Measurements from ENCODE around the gene ILK. TPM values are rescaled to one million over a fixed set of nuclear protein-coding genes. Genes with fewer than 3 reads are reported as not detected.

Gene ILK
- 45.5 TPM for total RNA-seq

- peaks cover 62% of the 10 kb centered on the region for H3K4me1 ChIP-seq (ENCODE audit: insufficient read depth, low read length)
- peak within 1 kb of the TSS; percentile 87 for H3K4me3 ChIP-seq (ENCODE audit: low read length)
- H3K9me3 ChIP-seq (ENCODE audit: low read depth, low read length), result no peaks in the 10 kb centered on the region
- no peaks in the 10 kb centered on the region for H3K27me3 ChIP-seq (ENCODE audit: insufficient read depth, low read length)
Observed at GRCh38 chr11:6603287-6604080, at the start of gene ILK, which contains the start of gene RRP8. ILK (plus strand) TSS chr11:6603774; CDS start chr11:6604272, 498 bp downstream. RRP8 (minus strand) TSS chr11:6603616; CDS start chr11:6603502, 114 bp downstream.

- Histone ChIP-seq H3K4me1 (ENCODE audit: insufficient read depth, low read length) (no peaks in the 10 kb centered on the region), H3K4me3 (ENCODE audit: low read length) (no peak overlapping the region), H3K9me3 (ENCODE audit: low read depth, low read length) (no peaks in the 10 kb centered on the region), H3K27me3 (ENCODE audit: insufficient read depth, low read length) (no peaks in the 10 kb centered on the region)
Observed at GRCh38 chr11:6554828-6555706, 48.5 kb upstream of the ILK start.

DNA sequence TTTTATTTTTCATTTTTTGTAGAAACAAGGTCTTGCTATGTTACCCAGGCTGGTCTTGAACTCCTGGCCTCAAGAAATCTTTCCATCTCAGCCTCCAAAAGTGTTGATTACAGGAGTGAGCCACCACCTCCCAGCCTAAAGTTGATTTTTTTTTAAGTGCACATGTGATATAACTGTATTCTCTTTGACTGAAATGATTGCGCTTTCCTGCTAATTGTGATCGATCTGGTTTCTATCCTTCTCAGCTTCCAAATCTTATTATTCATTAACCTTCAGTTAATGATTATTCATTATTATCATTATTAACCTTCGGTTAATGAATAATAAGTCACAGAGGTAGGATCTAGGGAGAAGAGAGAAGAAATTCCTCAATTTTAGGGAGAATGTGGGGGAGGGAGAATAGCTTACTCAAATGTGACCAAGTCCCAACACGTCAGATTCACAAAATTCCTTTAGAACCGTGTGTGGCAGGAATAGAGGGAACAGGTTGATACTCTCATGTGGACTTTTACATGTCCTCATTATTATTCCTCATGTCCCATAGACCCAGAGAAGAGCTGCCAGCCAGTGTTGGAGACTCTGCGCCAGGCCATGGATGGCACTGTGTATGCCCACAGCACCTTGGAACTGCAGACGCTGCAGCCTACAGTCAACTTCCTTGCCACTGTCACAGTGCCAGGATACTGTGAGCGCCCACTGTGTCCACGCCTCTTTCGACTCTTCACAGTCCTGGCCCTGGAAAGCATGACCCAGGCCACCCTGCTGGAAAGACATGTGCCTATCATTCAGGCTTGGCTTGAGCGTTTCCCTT lies 47.2 kb upstream of the ILK start:
- Histone ChIP-seq H3K4me3 (ENCODE audit: low read length) (no peak overlapping the region), H3K9me3 (ENCODE audit: low read depth, low read length) (no peaks in the 10 kb centered on the region), H3K4me1 (ENCODE audit: insufficient read depth, low read length) (no peaks in the 10 kb centered on the region), H3K27me3 (ENCODE audit: insufficient read depth, low read length) (no peaks in the 10 kb centered on the region)

DNA sequence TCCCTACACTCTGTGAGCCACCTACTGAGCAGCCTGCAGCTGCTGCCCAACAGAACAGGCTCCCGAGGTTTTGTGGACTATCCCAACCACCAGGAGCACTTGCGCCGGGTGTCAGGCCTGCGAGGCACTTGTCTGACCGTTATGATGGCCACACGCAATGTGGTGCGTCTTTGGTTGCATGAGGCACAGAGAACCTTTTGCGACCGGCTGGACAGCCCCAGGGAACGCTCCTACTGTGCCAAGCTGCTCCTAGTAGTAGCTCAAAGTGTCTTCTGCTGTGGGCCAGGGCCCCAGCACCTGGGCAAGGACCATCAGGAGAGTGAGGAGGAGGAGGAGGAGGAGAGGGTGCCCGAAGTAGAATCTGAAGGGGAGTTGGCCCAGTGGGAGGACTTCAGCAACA lies 46.5 kb upstream of the ILK start:
- Histone ChIP-seq H3K4me1 (ENCODE audit: insufficient read depth, low read length) (no peaks in the 10 kb centered on the region), H3K9me3 (ENCODE audit: low read depth, low read length) (no peaks in the 10 kb centered on the region), H3K27me3 (ENCODE audit: insufficient read depth, low read length) (no peaks in the 10 kb centered on the region)

DNA sequence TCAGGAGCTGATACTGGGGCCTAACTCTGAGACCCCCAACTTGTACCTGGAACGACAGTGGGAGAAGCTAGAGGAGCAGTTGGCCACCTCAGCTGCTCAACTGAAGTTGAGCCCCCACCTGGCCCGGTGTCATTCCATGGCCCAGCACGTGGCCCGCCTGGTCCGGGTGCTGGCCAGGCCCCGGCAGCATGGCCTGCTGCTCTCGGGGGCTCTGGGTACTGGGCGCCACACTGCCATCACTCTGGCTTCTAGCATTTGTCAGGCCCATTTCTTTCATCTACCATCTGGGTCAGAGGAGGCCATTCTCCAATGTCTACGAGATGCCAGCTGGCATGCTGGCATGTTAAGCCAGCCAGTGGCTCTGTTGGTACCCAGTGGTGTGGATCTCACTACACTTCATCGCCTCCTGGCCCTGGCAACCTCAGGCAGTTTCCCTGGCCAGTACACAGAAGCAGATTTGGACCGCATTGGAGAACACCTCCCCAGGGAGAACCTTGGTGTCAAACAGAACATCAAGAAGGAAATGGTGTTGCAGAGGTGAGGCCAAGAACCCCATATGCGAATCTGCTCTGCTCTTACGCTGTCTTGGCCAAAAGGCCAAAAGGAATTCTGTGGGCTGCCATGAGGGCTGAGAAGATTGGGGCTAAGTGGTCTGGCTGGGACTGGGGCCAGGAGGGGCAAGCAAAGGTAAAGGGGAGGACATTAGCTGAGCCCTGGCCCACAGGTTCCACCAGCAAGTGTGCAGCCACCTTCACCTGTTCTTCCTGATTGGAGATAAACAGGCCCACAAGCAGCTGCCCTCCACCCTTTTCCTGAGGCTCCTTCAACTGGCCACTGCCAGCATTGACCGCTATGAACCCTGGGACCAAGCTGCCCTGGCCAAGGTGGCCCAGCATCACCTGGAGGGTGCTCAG lies 45.6 kb upstream of the ILK start:
- H3K27me3 ChIP-seq (ENCODE audit: insufficient read depth, low read length), result no peaks in the 10 kb centered on the region
- no peaks in the 10 kb centered on the region for H3K4me1 ChIP-seq (ENCODE audit: insufficient read depth, low read length)
- no peak overlapping the region for H3K4me3 ChIP-seq (ENCODE audit: low read length)
- H3K9me3 ChIP-seq (ENCODE audit: low read depth, low read length), result no peaks in the 10 kb centered on the region

More for the DNA sequence above, 46.5 kb upstream of the ILK start:
- no peak overlapping the region for H3K4me3 ChIP-seq (ENCODE audit: low read length)

DNA sequence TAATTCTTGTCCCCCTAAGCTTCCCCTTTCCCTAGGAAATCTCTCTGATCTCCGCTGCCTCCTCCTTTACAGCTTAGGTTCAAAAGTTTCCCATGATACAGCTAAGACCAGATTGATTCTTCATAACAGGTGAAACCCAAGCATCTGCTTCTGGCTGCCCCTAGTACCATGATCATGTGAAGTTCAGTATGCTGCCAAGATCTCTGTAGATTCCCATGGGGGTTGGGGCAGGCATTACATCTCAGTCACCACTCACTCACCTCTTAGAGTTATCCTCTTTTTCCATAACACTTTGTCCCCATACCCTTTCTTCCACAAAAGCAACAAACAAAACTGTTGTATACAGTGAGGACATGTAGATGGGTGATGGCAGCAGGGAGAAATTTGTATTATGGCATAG lies 44.2 kb upstream of the ILK start:
- Histone ChIP-seq H3K4me3 (ENCODE audit: low read length) (no peak overlapping the region), H3K9me3 (ENCODE audit: low read depth, low read length) (no peaks in the 10 kb centered on the region), H3K27me3 (ENCODE audit: insufficient read depth, low read length) (no peaks in the 10 kb centered on the region), H3K4me1 (ENCODE audit: insufficient read depth, low read length) (no peaks in the 10 kb centered on the region)

GRCh38 chr11:6561288-6561687 lies 42.3 kb upstream of the ILK start:
- H3K4me1 ChIP-seq (ENCODE audit: insufficient read depth, low read length), result no peaks in the 10 kb centered on the region
- H3K9me3 ChIP-seq (ENCODE audit: low read depth, low read length), result no peaks in the 10 kb centered on the region
- no peak overlapping the region for H3K4me3 ChIP-seq (ENCODE audit: low read length)
- H3K27me3 ChIP-seq (ENCODE audit: insufficient read depth, low read length), result no peaks in the 10 kb centered on the region

DNA sequence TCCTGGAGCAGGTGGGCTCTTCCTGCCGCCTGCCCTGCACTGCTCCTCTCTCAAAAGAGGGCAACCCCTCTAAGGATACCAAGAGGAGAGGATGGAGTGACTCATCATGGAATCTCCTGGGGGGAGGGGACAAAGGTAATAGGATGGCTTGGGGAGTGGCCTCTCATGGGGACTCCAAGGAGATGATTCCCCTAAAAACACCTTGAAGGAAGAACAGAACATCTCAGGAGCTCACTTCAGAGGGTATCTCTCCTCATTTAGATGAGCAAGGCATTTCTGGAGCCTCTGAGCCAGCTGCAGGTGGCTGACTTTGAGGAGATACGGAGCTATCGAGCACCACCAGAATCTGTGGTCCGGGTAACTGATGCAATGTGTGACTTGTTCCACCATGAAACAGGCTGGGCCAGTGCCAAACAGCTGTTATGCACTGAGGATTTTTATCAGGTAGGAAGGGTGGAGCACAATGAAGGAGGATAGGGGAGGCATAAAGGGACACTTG lies 40.4 kb upstream of the ILK start:
- no peaks in the 10 kb centered on the region for H3K27me3 ChIP-seq (ENCODE audit: insufficient read depth, low read length)
- no peaks in the 10 kb centered on the region for H3K9me3 ChIP-seq (ENCODE audit: low read depth, low read length)
- no peak overlapping the region for H3K4me3 ChIP-seq (ENCODE audit: low read length)
- no peaks in the 10 kb centered on the region for H3K4me1 ChIP-seq (ENCODE audit: insufficient read depth, low read length)

GRCh38 chr11:6563667-6564066 lies 39.9 kb upstream of the ILK start:
- H3K9me3 ChIP-seq (ENCODE audit: low read depth, low read length), result no peaks in the 10 kb centered on the region
- H3K4me1 ChIP-seq (ENCODE audit: insufficient read depth, low read length), result no peaks in the 10 kb centered on the region
- H3K4me3 ChIP-seq (ENCODE audit: low read length), result no peak overlapping the region
- no peaks in the 10 kb centered on the region for H3K27me3 ChIP-seq (ENCODE audit: insufficient read depth, low read length)

DNA sequence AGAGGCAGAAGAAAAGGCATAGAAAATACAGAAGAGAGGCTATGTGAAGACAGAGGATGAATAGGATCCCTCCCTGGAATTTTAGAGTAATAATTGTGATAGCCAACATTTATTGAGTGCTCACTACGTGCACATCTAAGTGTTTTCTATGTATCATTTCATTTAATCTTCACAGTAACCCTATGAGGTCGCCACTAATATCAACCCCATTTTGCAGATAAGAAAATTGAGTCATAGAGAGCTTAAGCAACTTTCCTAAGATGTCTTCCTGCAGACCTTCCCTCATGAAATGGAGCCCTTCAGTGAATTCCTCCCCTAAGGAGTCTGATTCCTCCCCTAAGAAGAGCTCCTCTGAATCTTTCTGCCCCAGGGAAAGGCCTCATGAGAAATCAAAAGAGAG lies 38.2 kb upstream of the ILK start:
- H3K9me3 ChIP-seq (ENCODE audit: low read depth, low read length), result no peaks in the 10 kb centered on the region
- H3K4me1 ChIP-seq (ENCODE audit: insufficient read depth, low read length), result no peaks in the 10 kb centered on the region
- no peak overlapping the region for H3K4me3 ChIP-seq (ENCODE audit: low read length)
- no peaks in the 10 kb centered on the region for H3K27me3 ChIP-seq (ENCODE audit: insufficient read depth, low read length)

GRCh38 chr11:6565988-6566703 lies 37.4 kb upstream of the ILK start:
- no peak overlapping the region for H3K4me3 ChIP-seq (ENCODE audit: low read length)
- H3K4me1 ChIP-seq (ENCODE audit: insufficient read depth, low read length), result no peaks in the 10 kb centered on the region
- no peaks in the 10 kb centered on the region for H3K27me3 ChIP-seq (ENCODE audit: insufficient read depth, low read length)
- H3K9me3 ChIP-seq (ENCODE audit: low read depth, low read length), result no peaks in the 10 kb centered on the region

DNA sequence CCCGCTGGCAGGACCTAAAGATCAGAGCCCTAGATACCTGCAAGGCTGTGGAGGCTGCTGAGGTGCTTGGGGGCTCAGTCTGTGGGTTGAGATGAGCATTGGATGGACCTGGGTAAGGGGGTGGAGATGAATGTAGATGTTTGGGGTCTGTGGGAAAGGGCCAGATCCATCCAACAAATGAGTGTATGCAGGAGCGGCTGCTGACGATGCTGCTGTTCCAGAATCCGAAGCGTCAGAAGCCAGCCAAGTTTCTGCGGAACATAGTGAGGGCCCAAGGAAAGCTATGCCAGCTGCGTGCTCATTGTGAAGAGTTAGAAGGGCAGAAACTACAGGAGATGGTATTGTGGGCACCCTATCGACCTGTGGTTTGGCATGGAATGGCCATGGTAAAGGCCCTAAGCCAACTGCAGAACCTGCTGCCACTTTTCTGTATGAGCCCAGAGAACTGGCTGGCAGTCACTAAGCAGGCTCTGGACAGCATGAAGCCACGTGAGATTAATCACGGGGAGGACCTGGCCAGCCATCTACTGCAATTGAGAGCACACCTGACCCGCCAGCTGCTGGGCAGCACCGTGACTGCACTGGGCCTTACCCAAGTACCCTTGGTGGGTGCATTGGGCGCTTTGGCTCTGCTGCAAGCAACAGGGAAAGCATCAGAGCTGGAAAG lies 36.7 kb upstream of the ILK start:
- Histone ChIP-seq H3K4me1 (ENCODE audit: insufficient read depth, low read length) (no peaks in the 10 kb centered on the region), H3K27me3 (ENCODE audit: insufficient read depth, low read length) (no peaks in the 10 kb centered on the region), H3K9me3 (ENCODE audit: low read depth, low read length) (no peaks in the 10 kb centered on the region), H3K4me3 (ENCODE audit: low read length) (no peak overlapping the region)

GRCh38 chr11:6567371-6567745 lies 36.2 kb upstream of the ILK start:
- H3K9me3 ChIP-seq (ENCODE audit: low read depth, low read length), result no peaks in the 10 kb centered on the region
- no peaks in the 10 kb centered on the region for H3K27me3 ChIP-seq (ENCODE audit: insufficient read depth, low read length)
- no peak overlapping the region for H3K4me3 ChIP-seq (ENCODE audit: low read length)

More at GRCh38 chr11:6567371-6567745, 36.2 kb upstream of the ILK start:
- no peaks in the 10 kb centered on the region for H3K4me1 ChIP-seq (ENCODE audit: insufficient read depth, low read length)
